Stimulated activated CD4-positive, alpha-beta T cell treated with anti-CD3 and anti-CD28 coated beads, TNF-alpha, amount 100 ng/mL, for 1 hour (primary cell): ENCODE results near the gene NSMF.

Source experiments
- DNase-seq, 3 donors: peaks; one replicate each; pipeline ENCODE4 v3.0.0-alpha.2; 2020; ENCODE audit warnings: low read depth in 3 of 3, low spot score in 1 of 3

Gene NSMF, protein sequence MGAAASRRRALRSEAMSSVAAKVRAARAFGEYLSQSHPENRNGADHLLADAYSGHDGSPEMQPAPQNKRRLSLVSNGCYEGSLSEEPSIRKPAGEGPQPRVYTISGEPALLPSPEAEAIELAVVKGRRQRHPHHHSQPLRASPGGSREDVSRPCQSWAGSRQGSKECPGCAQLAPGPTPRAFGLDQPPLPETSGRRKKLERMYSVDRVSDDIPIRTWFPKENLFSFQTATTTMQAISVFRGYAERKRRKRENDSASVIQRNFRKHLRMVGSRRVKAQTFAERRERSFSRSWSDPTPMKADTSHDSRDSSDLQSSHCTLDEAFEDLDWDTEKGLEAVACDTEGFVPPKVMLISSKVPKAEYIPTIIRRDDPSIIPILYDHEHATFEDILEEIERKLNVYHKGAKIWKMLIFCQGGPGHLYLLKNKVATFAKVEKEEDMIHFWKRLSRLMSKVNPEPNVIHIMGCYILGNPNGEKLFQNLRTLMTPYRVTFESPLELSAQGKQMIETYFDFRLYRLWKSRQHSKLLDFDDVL

DNA sequence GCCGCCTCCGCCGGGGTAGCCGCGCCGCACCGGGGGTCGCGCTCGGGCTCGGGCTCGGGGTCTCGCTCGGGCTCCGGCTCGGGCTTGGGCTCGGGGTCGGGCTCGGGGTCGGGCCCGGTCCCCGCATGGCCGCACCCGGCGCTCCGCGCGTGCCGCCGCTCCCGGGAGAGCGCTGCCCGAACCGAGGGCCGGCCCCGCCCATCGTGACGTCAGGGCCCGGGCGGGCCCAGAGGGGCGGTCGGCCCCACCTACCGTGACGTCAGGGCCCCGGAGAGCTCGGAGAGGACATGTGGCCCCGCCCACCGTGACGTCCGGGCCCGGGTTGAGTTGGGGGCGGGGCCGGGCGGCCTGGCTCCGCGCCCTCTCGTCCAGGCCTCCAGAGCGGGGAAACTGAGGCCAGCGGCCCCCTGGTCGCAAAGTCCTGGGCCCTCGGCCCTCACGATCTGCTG, at the start of gene NSMF:
NSMF (minus strand) TSS at position 183 of the 449 bp plus-strand sequence. CDS start 232 bp downstream, outside the sequence.
- peak; percentile 86 to 95 (median 91) for DNase-seq

GRCh38 chr9:137506702-137507171, 47.6 kb upstream of the NSMF start:
- DNase-seq = no peak

- no peak for DNase-seq
These were observed 47.1 kb upstream of the NSMF start for GRCh38 chr9:137506274-137506673.

DNA sequence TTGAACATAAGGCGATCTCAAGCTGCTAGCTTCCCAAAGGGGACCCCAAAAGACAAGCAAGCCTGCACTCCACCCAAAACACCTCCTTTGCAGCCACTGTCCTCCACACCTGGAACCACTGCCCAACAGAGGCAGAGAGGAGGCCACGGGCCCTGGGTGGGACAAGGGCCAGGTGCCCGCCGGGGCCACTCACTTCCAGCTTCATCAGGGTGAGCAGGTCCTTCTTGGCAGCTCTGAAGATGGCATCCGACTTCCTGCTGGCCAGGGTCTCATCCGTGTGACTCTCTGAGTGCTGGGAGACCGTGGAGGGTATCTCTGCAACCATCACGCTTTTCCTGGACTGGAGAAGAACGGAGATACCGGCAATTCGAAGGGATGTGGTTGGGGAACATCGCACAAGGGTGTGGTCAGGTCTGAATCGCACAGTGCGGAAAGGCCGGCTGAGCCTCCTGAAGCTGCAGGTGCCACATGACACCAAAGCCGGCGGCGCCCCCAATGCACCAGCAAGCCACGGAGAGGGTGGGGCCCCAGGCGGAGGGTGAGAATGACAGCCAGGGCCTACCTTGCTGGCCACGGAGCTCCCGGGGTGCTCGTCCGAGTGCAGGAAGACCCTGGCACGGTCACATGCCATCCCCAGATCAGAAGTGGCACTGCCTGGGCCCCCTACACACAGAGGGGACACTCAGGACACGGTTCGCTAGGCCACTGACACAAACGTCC, 46.4 kb upstream of the NSMF start:
- DNase-seq = no peak

DNA sequence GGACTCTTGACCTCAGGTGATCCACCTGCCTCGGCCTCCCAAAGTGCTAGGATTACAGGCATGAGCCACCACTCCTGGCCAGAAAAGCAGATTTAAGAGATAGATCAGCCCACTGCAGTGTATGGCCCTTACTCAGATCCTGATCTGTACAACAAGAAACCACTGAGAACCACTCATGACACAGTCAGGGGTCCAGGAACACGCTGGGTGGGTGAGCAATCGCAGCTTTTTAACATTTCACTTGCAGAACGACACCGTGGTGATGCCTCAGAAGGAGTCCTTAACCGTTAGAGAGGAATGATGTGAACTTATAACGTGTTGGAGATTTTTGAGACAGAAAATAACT, 45.3 kb upstream of the NSMF start:
- DNase-seq = no peak

DNA sequence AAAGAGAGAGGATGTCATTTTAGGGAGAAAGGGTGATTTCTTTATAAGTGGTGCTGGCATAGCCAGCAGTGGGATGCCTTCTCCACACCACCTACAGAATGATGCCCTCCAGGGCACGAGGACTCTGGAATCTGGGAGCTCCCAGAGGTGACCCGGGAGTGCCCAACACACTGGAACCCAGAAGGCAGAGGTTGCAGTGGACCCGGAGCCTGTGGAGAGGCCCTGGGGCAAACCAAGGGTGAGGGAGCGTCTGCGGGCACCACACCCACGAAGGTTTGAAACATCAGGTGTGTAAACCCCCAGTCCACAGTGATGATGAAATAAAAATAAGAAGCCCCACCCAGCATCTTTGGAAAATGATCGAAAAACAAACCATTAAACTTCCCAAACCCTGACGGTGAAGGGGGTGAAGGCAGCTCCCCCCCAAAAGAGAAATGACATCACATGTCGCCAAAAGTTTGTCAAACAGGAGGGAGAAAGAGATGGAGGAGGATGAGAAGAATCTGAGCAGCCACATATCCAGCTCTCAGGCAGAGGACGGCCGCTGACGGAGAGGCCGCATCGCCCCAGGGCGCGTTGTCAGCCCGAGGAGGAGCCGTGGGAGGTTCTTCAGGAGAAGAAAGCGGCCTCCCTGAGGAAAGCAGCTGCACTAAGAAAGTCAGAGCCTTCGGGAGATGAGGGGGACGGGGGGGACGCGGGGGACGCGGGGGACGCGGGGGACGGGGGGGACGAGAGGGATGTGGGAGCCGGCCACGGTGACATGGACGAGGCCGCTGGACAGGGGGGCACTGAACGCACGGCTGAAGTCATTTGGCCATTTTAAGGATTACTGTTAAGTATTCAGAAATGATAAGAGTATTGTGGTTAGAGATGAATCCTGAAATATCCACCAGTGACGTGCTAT, 43.1 kb upstream of the NSMF start:
- DNase-seq = no peak

DNA sequence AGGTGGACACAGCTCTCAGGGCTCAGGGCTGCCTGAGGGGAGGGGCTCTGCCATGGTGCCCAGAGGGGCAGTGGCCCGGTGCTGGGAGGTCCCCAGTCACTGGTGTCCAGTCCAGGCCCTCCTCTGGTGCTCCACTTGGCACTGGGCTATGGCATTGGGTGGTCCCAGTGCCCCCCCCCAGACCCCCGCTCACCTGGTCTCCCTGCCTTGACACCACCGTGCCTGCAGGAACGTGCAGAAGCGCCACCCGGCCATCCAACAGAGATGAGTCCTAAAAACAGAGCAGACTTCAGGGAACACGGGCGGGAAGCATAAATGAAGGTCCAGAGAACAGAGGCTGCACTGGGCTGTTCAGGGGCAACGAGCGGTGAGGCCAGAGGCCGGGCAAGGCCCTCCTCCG, 42.3 kb upstream of the NSMF start:
- DNase-seq = no peak

DNA sequence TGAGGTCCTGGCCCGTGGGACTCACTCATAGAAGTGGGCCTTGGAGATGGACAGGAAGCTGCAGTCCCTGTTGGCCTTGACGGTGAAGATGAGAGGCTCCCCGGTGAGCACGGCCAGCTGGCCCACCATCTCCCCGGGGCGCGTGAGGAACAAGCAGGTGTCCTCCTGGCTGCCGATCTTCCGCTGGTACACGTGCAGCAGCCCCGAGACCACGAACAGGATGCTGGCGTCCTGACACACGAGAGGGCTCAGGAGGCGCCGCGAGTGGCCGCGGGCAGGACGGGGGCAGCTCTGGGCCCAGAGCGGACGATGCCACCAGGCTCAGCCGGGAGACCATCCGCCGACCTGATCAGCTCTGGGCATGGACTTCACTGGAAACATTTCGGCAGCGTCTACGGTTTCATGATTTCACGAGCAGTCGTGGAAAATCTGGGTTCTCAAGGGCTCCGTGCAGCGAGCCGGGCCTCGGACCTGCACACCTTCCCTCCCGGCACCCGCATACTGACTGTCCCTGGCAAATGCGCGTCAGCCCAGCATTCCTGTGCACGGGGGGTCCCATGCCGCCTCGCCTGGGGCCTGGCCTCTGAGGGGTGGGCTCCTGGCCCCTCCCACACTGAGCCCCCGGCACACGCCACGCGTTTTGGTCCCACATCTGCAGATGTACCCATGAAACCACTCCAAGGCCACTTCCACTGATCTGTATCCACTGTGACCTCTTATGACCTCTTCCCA, 41.7 kb upstream of the NSMF start:
- no peak for DNase-seq

GRCh38 chr9:137499858-137500661, 40.9 kb upstream of the NSMF start:
- DNase-seq = no peak

- DNase-seq = no peak
These were observed 40.3 kb upstream of the NSMF start for GRCh38 chr9:137499416-137499815.

DNA sequence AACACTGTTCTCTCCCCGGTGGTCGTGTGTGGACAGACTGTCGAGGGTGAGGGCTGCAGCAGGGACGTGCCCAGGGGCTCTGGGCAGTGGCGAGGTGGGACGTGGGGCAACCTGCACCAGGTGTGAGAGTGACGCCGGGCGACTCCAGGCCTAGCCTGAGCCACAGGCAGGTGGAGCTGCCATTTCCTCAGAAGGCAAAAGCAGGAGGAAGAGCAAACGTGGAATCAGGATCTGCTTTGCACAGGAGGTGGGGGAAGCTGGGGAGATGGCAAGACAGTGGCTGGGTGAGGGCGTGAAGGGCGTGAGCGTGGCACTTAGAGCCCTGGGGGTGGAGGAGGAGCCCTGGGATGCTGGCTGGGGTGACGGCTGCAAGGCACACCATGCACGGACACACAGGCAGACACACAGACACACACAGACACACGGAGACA, 39.6 kb upstream of the NSMF start:
- no peak for DNase-seq

DNA sequence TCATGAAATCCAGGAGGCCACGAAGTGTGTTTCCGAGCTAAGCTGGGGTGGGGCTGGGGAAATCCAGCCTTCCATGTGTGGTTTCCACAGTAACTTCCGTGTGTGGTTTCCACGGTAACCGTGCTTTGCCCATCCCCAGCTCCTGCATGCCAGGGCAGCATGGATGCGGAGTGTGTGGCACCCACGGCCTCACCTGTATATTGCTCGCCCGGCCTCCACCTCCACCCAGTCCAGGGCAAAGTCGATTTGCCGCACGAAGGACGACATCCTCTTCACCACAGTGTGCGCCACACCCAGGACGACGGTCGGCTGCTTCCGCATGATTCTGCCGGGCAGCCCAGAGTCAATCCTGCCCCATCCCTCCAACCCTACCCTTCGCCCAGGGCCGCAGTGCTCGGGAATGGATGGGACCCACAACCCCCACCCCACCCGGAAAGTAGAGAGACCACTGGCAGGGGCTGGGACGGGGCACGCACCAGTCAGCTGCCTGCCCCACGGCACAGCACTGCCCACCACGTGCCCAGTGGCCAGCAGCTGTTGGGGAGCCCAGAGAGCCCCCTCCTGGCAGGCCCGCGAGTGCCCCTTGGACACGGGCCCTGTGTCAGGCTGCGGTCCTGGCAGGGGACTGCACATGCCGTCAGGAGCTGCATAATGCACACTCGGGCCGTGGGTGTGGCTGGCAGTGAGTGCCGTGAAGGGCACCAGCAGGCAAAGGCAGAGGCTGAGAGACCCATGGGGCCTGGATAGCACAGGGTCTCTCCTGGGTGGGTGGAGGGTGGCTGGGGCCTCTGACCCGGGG, 39.0 kb upstream of the NSMF start:
- no peak for DNase-seq

- DNase-seq = no peak
These were observed 37.7 kb upstream of the NSMF start for GRCh38 chr9:137496601-137497375.

DNA sequence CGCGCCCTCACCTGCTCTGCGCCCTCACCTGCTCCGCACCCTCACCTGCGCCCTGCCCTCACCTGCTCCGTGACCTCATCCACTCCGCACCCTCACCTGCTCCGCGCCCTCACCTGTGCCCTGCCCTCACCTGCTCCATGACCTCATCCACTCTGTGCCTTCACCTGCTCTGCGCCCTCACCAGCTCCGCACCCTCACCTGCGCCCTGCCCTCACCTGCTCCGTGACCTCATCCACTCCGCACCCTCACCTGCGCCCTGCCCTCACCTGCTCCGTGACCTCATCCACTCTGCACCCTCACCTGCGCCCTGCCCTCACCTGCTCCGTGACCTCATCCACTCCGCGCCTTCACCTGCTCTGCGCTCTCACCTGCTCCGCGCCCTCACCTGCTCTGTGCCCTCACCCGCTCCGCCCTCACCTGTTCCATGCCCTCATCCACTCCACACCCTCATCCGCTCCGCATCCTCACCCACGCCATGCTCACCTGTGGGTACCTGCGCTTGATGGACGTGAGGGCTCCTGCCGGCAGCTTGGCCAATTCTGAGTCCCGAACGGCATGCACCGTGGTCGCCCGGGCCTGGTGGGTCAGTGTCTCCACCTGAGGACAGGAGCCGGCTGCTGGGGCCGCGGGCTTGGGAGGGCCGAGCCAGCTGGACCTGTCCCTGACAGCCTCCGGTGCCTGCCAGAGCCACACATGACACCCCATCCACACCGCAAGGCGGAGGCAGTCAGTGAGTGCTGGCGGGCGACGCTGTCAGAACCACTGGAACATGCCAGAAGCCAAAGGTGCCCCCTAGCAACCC, 35.6 kb upstream of the NSMF start:
- DNase-seq = no peak

- DNase-seq = no peak
These were observed 35.0 kb upstream of the NSMF start for GRCh38 chr9:137494104-137494544.

GRCh38 chr9:137493364-137494103, 34.4 kb upstream of the NSMF start:
- DNase-seq = no peak
